ENCODE data around the gene KLHL3. TPM values are rescaled to one million over a fixed set of nuclear protein-coding genes. Genes with fewer than 3 reads are reported as not detected.

Gene KLHL3
- polyA plus RNA-seq, 1 of the 3 experiments (the other 2 are of a cell fraction), result 3.8 TPM

DNA sequence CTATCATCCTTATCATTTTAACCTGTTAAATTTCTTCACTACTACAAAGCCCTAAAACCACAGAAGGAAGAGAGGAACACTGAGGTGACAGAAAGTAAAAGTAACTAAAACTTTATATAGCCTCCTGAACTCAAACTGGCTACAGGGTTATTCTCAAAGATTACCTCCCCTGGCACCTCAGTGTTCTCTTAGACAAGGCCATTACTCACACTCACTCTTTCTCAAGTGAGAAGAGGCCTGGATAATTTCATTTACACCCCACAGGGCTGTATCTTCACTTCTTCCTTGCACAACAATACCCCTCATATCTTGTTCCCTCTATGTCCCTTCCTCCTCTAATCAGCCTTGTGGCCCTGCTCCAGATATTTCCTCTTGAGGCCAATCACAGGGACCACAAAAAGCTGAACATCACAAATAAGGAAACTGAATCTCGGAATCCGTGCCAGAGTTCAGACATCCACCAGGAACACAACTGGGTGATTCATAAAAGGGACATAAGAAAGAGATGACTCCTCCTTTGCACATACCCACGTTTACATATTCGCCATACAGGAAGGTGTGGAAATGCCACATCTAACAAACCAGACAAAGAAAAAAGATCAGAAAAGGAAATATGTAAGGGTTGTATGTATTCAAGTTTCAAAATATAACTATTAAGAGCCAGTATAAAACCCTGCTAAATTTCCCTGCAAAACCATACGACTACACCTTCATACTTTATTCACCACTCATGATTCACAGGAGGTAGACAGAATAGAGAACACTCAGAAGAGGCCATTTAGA is 1.7 kb upstream of the KLHL3 start (continued):
- TF ChIP-seq, protein P1, sequence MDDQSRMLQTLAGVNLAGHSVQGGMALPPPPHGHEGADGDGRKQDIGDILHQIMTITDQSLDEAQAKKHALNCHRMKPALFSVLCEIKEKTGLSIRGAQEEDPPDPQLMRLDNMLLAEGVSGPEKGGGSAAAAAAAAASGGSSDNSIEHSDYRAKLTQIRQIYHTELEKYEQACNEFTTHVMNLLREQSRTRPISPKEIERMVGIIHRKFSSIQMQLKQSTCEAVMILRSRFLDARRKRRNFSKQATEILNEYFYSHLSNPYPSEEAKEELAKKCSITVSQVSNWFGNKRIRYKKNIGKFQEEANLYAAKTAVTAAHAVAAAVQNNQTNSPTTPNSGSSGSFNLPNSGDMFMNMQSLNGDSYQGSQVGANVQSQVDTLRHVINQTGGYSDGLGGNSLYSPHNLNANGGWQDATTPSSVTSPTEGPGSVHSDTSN (IDR thresholded peaks at IDR 0.05), result no peak
- TF ChIP-seq RCOR1 (IDR thresholded peaks at IDR 0.05; ENCODE audit: low read length) (no peak), EZH2phosphoT487 (IDR thresholded peaks at IDR 0.05; ENCODE audit: borderline replicate concordance, low read depth) (no peak)

DNA sequence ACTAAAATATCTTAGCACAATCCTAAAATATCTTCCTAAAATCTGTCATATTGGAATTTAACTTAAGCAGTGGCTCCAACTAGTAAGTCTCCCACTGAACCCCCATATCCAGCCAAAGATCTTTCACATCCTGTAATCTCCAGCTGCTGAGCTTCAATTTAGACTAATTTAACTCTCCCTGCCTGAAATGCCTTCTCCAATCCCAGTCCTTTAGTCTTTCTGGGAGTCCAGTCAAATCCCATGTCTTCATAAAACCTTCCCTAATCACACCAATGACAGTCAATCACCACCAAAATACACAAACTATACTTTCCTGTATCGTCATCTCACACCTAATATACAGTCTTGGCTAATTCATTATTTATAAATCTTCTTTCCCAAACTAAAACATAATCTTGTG is 607 bp upstream of the KLHL3 start:
- Histone ChIP-seq H3K9me2 (no peaks in the 10 kb centered on the region), H3K4me1 (ENCODE audit: control insufficient read depth in 1 of 2, insufficient read depth in 2 of 2, low read depth in 1 of 2, low read length in 1 of 2) (peaks cover 0 to 14% of the 10 kb centered on the region in 2 experiments; a peak in 2 of 4 replicates), H3K4me2 (no peak overlapping the region), H3K27ac (ENCODE audit: low read depth in 2 of 2, low read length in 1 of 2) (no peak overlapping the region), H3K9me3 (0 out of 2 replicates have a peak, but pooled peaks cover 4% of the 10 kb centered on the region), H3F3A (replicated peaks; ENCODE audit: insufficient read depth) (no peaks in the 10 kb centered on the region), H2AFZ (ENCODE audit: low read depth) (no peak overlapping the region), H3K4me3 (ENCODE audit: low read depth in 2 of 2, low read length in 1 of 2) (no peak overlapping the region), H3K36me3 (replicated peaks in 1 of 2; ENCODE audit: control insufficient read depth in 1 of 2, insufficient read depth in 2 of 2, low read length in 1 of 2) (peaks cover 0 to 4% of the 10 kb centered on the region in 2 experiments), H3K27me3 (ENCODE audit: insufficient read depth) (no peaks in the 10 kb centered on the region), H4K20me1 (ENCODE audit: insufficient read depth) (no peaks in the 10 kb centered on the region), H3K9ac (no peak overlapping the region), H3K79me2 (ENCODE audit: insufficient read depth) (no peaks in the 10 kb centered on the region)
- ChIA-PET CTCF (interaction anchor here (0.7 to 22.5 kb wide), 21 partner anchors 9 to 416 kb away, joined by 3 to 407 read pairs (median 4); no protein-coding TSS in a partner anchor), POLR2A (no interaction called here)
- TF ChIP-seq, protein P2, sequence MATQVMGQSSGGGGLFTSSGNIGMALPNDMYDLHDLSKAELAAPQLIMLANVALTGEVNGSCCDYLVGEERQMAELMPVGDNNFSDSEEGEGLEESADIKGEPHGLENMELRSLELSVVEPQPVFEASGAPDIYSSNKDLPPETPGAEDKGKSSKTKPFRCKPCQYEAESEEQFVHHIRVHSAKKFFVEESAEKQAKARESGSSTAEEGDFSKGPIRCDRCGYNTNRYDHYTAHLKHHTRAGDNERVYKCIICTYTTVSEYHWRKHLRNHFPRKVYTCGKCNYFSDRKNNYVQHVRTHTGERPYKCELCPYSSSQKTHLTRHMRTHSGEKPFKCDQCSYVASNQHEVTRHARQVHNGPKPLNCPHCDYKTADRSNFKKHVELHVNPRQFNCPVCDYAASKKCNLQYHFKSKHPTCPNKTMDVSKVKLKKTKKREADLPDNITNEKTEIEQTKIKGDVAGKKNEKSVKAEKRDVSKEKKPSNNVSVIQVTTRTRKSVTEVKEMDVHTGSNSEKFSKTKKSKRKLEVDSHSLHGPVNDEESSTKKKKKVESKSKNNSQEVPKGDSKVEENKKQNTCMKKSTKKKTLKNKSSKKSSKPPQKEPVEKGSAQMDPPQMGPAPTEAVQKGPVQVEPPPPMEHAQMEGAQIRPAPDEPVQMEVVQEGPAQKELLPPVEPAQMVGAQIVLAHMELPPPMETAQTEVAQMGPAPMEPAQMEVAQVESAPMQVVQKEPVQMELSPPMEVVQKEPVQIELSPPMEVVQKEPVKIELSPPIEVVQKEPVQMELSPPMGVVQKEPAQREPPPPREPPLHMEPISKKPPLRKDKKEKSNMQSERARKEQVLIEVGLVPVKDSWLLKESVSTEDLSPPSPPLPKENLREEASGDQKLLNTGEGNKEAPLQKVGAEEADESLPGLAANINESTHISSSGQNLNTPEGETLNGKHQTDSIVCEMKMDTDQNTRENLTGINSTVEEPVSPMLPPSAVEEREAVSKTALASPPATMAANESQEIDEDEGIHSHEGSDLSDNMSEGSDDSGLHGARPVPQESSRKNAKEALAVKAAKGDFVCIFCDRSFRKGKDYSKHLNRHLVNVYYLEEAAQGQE (IDR thresholded peaks at IDR 0.05; ENCODE audit: low read depth, low read length), result no peak
- TF ChIP-seq EZH2phosphoT487 (IDR thresholded peaks at IDR 0.05; ENCODE audit: borderline replicate concordance, low read depth) (no peak), YY1 (IDR thresholded peaks at IDR 0.05; ENCODE audit: low read depth) (no peak), SIN3A (IDR thresholded peaks at IDR 0.05; ENCODE audit: borderline replicate concordance, low read depth, low read length) (no peak), TCF12 (IDR thresholded peaks at IDR 0.05) (no peak), MXI1 (IDR thresholded peaks at IDR 0.05; ENCODE audit: low read depth, low read length) (no peak), SMC3 (IDR thresholded peaks at IDR 0.05; ENCODE audit: low read depth, low read length) (no peak)
- TF ChIP-seq, protein P3, sequence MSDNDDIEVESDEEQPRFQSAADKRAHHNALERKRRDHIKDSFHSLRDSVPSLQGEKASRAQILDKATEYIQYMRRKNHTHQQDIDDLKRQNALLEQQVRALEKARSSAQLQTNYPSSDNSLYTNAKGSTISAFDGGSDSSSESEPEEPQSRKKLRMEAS (IDR thresholded peaks at IDR 0.05; ENCODE audit: low read depth), result no peak
- TF ChIP-seq, protein P4, sequence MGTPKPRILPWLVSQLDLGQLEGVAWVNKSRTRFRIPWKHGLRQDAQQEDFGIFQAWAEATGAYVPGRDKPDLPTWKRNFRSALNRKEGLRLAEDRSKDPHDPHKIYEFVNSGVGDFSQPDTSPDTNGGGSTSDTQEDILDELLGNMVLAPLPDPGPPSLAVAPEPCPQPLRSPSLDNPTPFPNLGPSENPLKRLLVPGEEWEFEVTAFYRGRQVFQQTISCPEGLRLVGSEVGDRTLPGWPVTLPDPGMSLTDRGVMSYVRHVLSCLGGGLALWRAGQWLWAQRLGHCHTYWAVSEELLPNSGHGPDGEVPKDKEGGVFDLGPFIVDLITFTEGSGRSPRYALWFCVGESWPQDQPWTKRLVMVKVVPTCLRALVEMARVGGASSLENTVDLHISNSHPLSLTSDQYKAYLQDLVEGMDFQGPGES (IDR thresholded peaks at IDR 0.05; ENCODE audit: low read depth, low read length), result no peak
- TF ChIP-seq, protein P1 (IDR thresholded peaks at IDR 0.05), result no peak
- no peak for DNase-seq
- 89% methylated on average over 1 of the region's 1 CpG for WGBS (ENCODE audit: low lambda C conversion rate)
